Fibroblast of villous mesenchyme (primary cell): Measurements from ENCODE around the gene MORN5. TPM values are rescaled to one million over a fixed set of nuclear protein-coding genes. Genes with fewer than 3 reads are reported as not detected.

ENCODE experiments used
- DNase-seq: peaks from one replicate; pipeline ENCODE4 v3.0.0-alpha.2; 2010; ENCODE audit warnings: low read depth
- H3K4me3 ChIP-seq: 2 replicates; pipeline ENCODE4 v1.5.1; 2011; ENCODE audit warnings: low read depth, mild to moderate bottlenecking, low read length
- CTCF ChIP-seq: IDR thresholded peaks from 2 replicates; pipeline ENCODE4 v1.5.1; 2012; ENCODE audit warnings: low read depth, mild to moderate bottlenecking, low read length; ENCODE audit not compliant: insufficient read depth
- total RNA-seq: library from RNA; depleted of rRNA; stranded (reverse); fragments of >200 nt; gene quantifications from 2 replicates; pipeline ENCODE4 v1.2.3, GENCODE V29; 2012

Gene MORN5
- total RNA-seq, 1 donor, result not detected

- no peak for DNase-seq
- no peak overlapping the region for H3K4me3 ChIP-seq
- TF ChIP-seq CTCF, result no peak
These were observed 34.0 kb upstream of the MORN5 start for GRCh38 chr9:122125509-122126330.

- peak; percentile 1 for TF ChIP-seq CTCF
- no peak for DNase-seq
- peak overlapping the region; percentile 42 for H3K4me3 ChIP-seq
These were observed 33.1 kb upstream of the MORN5 start for GRCh38 chr9:122126331-122127261.

- DNase-seq, result no peak
These were observed 32.3 kb upstream of the MORN5 start for GRCh38 chr9:122127396-122127798.

GRCh38 chr9:122128007-122128968, 31.4 kb upstream of the MORN5 start:
- no peak overlapping the region for H3K4me3 ChIP-seq
- DNase-seq, result no peak
- no peak for TF ChIP-seq CTCF

More at GRCh38 chr9:122127396-122127798, 32.3 kb upstream of the MORN5 start:
- no peak overlapping the region for H3K4me3 ChIP-seq
- no peak for TF ChIP-seq CTCF

GRCh38 chr9:122128969-122129343, 30.8 kb upstream of the MORN5 start:
- TF ChIP-seq CTCF, result no peak
- no peak overlapping the region for H3K4me3 ChIP-seq
- DNase-seq, result no peak

GRCh38 chr9:122129969-122130368, 29.7 kb upstream of the MORN5 start:
- TF ChIP-seq CTCF, result no peak
- DNase-seq, result no peak
- H3K4me3 ChIP-seq, result no peak overlapping the region
